Progenitor cell of endocrine pancreas (in vitro differentiated cells): ENCODE measurements around the gene EDN3. TPM values are rescaled to one million over a fixed set of nuclear protein-coding genes. Genes with fewer than 3 reads are reported as not detected.

Experiments
- DNase-seq: peaks from one replicate; pipeline ENCODE4 v3.0.0; 2021; ENCODE audit warnings: low spot score; ENCODE audit not compliant: unreplicated experiment
- H3K27ac Mint-ChIP-seq: 2 replicates; pipeline ENCODE4 v1.8.0; 2021; ENCODE audit warnings: mild to moderate bottlenecking, moderate library complexity, mixed read lengths
- H3K27me3 Mint-ChIP-seq: 2 replicates; pipeline ENCODE4 v1.8.0; 2021; ENCODE audit warnings: mixed read lengths
- H3K36me3 Mint-ChIP-seq: 2 replicates; pipeline ENCODE4 v1.8.0; 2022; ENCODE audit warnings: mixed read lengths; ENCODE audit not compliant: insufficient read depth
- H3K4me1 Mint-ChIP-seq: 2 replicates; pipeline ENCODE4 v1.8.0; 2021; ENCODE audit warnings: low read depth, mixed read lengths
- H3K4me3 Mint-ChIP-seq: 2 replicates; pipeline ENCODE4 v1.8.0; 2021; ENCODE audit warnings: low read depth, mild to moderate bottlenecking, moderate library complexity, mixed read lengths
- H3K9me3 Mint-ChIP-seq: 2 replicates; pipeline ENCODE4 v1.8.0; 2021; ENCODE audit warnings: low read depth, mixed read lengths
- CTCF ChIP-seq: fragments of 200-600 bp; sonication (generic); IDR thresholded peaks from one replicate; pipeline ENCODE4 v1.5.0; 2021; ENCODE audit warnings: antibody characterized with exemption, mild to moderate bottlenecking; ENCODE audit not compliant: unreplicated experiment
- total RNA-seq: library from RNA; stranded (reverse); gene quantifications from 2 replicates; pipeline ENCODE4 v1.2.1, GENCODE V29; 2021

Gene EDN3
- total RNA-seq, 1 donor from 2014 or later, result 3.6 TPM

DNA sequence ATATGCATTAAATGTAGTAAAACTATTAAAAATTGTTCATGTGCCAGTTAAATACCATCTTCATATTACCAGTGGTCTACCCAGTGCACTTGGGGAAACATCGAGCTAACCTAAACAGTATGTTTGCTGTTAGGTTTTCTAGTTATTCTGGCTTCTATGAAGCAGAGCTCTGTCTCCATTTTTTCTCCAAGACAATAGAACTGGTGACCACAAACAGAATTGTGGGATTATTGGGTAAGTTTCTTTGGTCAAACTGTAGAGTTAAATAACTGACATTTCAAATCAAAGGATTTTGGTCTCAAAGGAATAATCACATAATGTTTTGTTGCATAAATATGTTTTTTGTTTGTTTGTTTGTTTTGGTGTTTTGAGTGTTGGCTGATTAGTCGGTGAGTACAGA lies 40.5 kb upstream of the EDN3 start:
- no peak for TF ChIP-seq CTCF
- H3K4me1 Mint-ChIP-seq, result no peaks in the 10 kb centered on the region
- H3K4me3 Mint-ChIP-seq, result no peak overlapping the region
- H3K27ac Mint-ChIP-seq, result no peak overlapping the region
- no peak for DNase-seq
- no peaks in the 10 kb centered on the region for H3K36me3 Mint-ChIP-seq
- peaks cover 58% of the 10 kb centered on the region for H3K27me3 Mint-ChIP-seq
- H3K9me3 Mint-ChIP-seq, result peaks cover 3% of the 10 kb centered on the region

GRCh38 chr20:59265298-59265697 lies 35.1 kb upstream of the EDN3 start:
- TF ChIP-seq CTCF, result no peak
- Mint-ChIP-seq H3K4me3 (no peak overlapping the region), H3K27me3 (peaks cover 48% of the 10 kb centered on the region), H3K4me1 (peaks cover 14% of the 10 kb centered on the region), H3K36me3 (no peaks in the 10 kb centered on the region), H3K9me3 (peaks cover 3% of the 10 kb centered on the region), H3K27ac (no peak overlapping the region)
- DNase-seq, result no peak

DNA sequence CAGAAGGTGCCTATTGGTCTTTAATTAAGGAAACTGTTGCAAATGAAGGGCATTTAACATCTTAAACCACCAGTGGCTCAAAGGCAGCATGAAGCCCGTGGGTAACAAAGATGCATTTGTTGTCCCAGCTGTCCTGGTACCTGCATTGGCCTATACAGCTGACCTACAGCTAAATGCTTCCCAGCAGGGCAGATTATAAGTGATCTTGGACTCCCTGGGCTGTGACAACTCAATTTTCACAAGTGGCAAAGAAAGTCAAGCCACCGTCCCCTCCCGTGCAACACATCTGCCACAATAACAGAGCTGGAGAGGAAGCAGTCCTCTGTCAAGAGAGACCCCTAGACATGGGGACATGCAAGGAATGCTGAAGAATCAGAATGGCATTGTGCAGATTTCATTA lies 31.5 kb upstream of the EDN3 start:
- no peak overlapping the region for H3K4me3 Mint-ChIP-seq
- H3K9me3 Mint-ChIP-seq, result no peaks in the 10 kb centered on the region
- H3K27me3 Mint-ChIP-seq, result peaks cover 54% of the 10 kb centered on the region
- H3K4me1 Mint-ChIP-seq, result peaks cover 18% of the 10 kb centered on the region
- no peak for DNase-seq
- H3K27ac Mint-ChIP-seq, result no peak overlapping the region
- no peaks in the 10 kb centered on the region for H3K36me3 Mint-ChIP-seq
- TF ChIP-seq CTCF, result no peak

GRCh38 chr20:59269411-59270025 lies 30.9 kb upstream of the EDN3 start:
- TF ChIP-seq CTCF, result no peak

GRCh38 chr20:59270380-59270779 lies 30.0 kb upstream of the EDN3 start:
- H3K9me3 Mint-ChIP-seq, result no peaks in the 10 kb centered on the region
- H3K4me1 Mint-ChIP-seq, result peaks cover 18% of the 10 kb centered on the region
- H3K27ac Mint-ChIP-seq, result no peak overlapping the region
- no peaks in the 10 kb centered on the region for H3K36me3 Mint-ChIP-seq
- no peak for DNase-seq
- peaks cover 48% of the 10 kb centered on the region for H3K27me3 Mint-ChIP-seq
- H3K4me3 Mint-ChIP-seq, result no peak overlapping the region
- no peak for TF ChIP-seq CTCF

More at GRCh38 chr20:59269411-59270025, 30.9 kb upstream of the EDN3 start:
- Mint-ChIP-seq H3K4me1 (peaks cover 18% of the 10 kb centered on the region), H3K27me3 (peaks cover 54% of the 10 kb centered on the region), H3K4me3 (peak overlapping the region; percentile 10), H3K9me3 (no peaks in the 10 kb centered on the region), H3K27ac (peak overlapping the region; percentile 87), H3K36me3 (no peaks in the 10 kb centered on the region)
- DNase-seq, result no peak
